ENCODE results near the gene STXBP6. TPM values are rescaled to one million over a fixed set of nuclear protein-coding genes. Genes with fewer than 3 reads are reported as not detected.

The STXBP6 gene
- total RNA-seq, 4 donors from 2014 or later = 10.7 to 62.8 (median 55.9) TPM

DNA sequence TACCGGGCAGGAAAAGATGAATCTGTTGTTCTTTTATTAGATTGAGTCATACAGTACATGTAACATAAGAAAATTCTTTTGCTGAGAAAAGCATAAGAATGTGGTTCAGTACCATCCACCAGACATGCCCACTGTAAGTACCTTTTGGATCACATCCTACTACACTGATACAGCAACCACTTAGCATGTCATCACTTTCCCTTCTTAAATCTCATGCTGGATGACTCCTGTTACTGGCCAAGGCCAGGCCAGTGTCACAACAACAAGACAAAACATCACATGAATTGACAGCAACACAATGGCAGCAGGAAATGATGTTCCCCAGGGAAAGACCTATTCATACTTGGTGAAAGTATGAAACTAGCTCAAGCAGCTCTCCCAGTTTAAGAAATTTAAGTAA lies 46.4 kb downstream of the STXBP6 start:
- Histone ChIP-seq H3K4me3 (no peak overlapping the region), H3K9me3 (no peaks in the 10 kb centered on the region), H3K27me3 (no peaks in the 10 kb centered on the region), H3K36me3 (no peaks in the 10 kb centered on the region), H3K4me1 (peaks cover 0 to 13% (median 0%) of the 10 kb centered on the region in 4 donors), H3K27ac (no peak overlapping the region)
- TF ChIP-seq, protein P1, sequence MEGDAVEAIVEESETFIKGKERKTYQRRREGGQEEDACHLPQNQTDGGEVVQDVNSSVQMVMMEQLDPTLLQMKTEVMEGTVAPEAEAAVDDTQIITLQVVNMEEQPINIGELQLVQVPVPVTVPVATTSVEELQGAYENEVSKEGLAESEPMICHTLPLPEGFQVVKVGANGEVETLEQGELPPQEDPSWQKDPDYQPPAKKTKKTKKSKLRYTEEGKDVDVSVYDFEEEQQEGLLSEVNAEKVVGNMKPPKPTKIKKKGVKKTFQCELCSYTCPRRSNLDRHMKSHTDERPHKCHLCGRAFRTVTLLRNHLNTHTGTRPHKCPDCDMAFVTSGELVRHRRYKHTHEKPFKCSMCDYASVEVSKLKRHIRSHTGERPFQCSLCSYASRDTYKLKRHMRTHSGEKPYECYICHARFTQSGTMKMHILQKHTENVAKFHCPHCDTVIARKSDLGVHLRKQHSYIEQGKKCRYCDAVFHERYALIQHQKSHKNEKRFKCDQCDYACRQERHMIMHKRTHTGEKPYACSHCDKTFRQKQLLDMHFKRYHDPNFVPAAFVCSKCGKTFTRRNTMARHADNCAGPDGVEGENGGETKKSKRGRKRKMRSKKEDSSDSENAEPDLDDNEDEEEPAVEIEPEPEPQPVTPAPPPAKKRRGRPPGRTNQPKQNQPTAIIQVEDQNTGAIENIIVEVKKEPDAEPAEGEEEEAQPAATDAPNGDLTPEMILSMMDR (IDR thresholded peaks at IDR 0.05) = no peak
- DNase-seq = no peak

DNA sequence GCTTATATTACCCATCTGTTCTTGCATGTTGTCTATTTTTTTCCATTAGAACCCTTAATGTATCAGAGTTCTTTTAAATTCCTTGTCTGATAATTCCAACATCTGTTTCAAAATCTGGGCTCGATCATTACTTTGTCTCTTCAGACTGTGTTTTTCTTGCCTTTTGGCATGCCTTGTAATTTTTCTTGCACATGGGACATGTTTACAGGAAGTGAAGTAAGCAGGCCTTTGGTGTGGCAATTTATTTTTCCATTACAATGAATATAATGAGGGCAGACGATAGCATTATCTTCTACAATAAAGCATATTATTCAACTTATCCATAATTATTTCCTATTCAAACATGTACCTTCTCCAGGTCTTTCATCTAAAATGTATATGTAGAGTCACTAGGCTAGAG lies 48.3 kb downstream of the STXBP6 start:
- H3K27ac ChIP-seq = no peak overlapping the region
- no peaks in the 10 kb centered on the region for H3K27me3 ChIP-seq
- H3K9me3 ChIP-seq = no peaks in the 10 kb centered on the region
- no peak overlapping the region for H3K4me3 ChIP-seq
- H3K4me1 ChIP-seq = peaks cover 0 to 6% (median 0%) of the 10 kb centered on the region in 4 donors
- TF ChIP-seq, protein P1 (IDR thresholded peaks at IDR 0.05) = no peak
- no peak for TF ChIP-seq POLR2A (IDR thresholded peaks at IDR 0.05)
- no peaks in the 10 kb centered on the region for H3K36me3 ChIP-seq
- no peak for DNase-seq

DNA sequence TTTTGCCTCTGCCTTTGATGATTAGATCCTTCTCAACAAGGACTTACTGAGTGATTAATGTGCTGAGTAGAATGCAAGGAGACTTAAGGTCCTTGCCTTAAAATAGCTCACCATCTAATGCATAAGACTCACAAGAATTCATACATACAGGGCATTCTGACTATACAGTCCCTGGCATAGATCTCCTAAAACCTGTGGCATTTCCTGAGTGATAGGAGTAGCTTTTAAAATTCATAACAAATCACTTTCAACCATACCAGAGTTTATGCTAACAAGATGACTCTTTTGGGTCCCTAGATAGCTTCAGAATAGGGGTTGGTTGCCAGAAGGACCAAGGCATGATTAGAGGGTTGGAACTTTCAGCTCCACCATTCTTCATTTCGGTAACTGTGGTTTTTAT lies 48.8 kb downstream of the STXBP6 start:
- H3K9me3 ChIP-seq = no peaks in the 10 kb centered on the region
- no peak overlapping the region for H3K27ac ChIP-seq
- no peaks in the 10 kb centered on the region for H3K36me3 ChIP-seq
- peaks cover 0 to 6% (median 0%) of the 10 kb centered on the region in 4 donors for H3K4me1 ChIP-seq
- no peak overlapping the region for H3K4me3 ChIP-seq
- TF ChIP-seq, protein P1 (IDR thresholded peaks at IDR 0.05) = no peak
- TF ChIP-seq POLR2A (IDR thresholded peaks at IDR 0.05) = no peak
- H3K27me3 ChIP-seq = no peaks in the 10 kb centered on the region
- no peak for DNase-seq

GRCh38 chr14:24999157-24999556 lies 50.8 kb downstream of the STXBP6 start:
- Histone ChIP-seq H3K4me1 (no peaks in the 10 kb centered on the region), H3K36me3 (no peaks in the 10 kb centered on the region), H3K27ac (no peak overlapping the region), H3K4me3 (no peak overlapping the region), H3K27me3 (no peaks in the 10 kb centered on the region), H3K9me3 (no peaks in the 10 kb centered on the region)
- TF ChIP-seq POLR2A (IDR thresholded peaks at IDR 0.05) = no peak
- TF ChIP-seq, protein P1 (IDR thresholded peaks at IDR 0.05) = no peak
- DNase-seq = no peak

DNA sequence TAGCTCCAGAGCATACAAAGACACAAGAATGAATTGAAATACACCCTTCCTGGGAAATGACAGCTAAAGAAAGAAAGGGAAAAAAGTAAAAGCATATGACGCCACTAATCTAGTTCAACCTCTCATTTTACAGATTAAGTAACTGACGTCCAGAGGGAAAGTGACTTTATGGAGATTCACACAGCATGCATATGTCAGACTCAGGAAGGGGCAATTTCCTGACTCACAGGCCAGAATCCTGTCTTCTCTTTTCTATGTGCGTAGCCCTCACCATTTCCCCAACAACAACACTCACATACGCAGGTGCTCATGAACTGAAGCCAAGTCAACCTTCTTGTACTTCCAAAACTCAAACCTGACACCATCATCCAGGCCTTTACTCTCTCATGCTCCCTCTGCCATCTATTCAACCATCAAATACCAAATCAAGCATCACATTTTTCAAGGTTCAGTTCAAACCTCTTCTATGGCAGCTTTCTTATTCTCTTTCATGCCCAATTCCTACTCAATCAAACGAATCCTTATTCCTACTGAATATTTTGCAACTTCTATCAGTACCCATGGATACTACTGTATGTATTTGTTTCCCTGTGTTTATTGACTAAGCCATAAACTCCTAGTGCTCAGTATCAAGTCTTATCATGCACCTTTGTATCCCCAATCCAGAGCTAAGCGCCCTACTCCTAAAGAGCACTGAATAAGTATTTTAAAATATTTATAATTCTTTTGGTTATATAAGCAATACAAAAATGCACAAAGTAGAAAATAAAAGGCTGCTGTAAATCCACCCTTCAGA lies 52.8 kb downstream of the STXBP6 start:
- H3K27me3 ChIP-seq = no peaks in the 10 kb centered on the region
- no peaks in the 10 kb centered on the region for H3K9me3 ChIP-seq
- no peaks in the 10 kb centered on the region for H3K36me3 ChIP-seq
- TF ChIP-seq POLR2A (IDR thresholded peaks at IDR 0.05) = no peak
- TF ChIP-seq, protein P1 (IDR thresholded peaks at IDR 0.05) = no peak
- no peak overlapping the region for H3K4me3 ChIP-seq
- no peak for DNase-seq
- H3K27ac ChIP-seq = no peak overlapping the region
- H3K4me1 ChIP-seq = no peaks in the 10 kb centered on the region
